Measurements from ENCODE around the gene CEP131.
A peak's percentile ranks its signal among the peaks of the same experiment; 100 is the strongest.
"Not testable (repeated sequence)": the region's sequence is repeated elsewhere in the genome, so short reads cannot be mapped to it uniquely, and the experiment has no call there.

CEP131 gene

GRCh38 chr17:81238490-81238814 is 15.7 kb upstream of the CEP131 start:
- no peak for DNase-seq

- no peak for DNase-seq
Observed at GRCh38 chr17:81237591-81238489, 15.1 kb upstream of the CEP131 start.

GRCh38 chr17:81236784-81237183 is 14.0 kb upstream of the CEP131 start:
- DNase-seq = no peak

GRCh38 chr17:81235822-81236740 is 13.3 kb upstream of the CEP131 start:
- no peak for DNase-seq

- DNase-seq = peak; percentile 77
Observed at GRCh38 chr17:81234940-81235821, 12.4 kb upstream of the CEP131 start.

GRCh38 chr17:81234506-81234855 is 11.7 kb upstream of the CEP131 start:
- DNase-seq = no peak

- no peak for DNase-seq
Observed at GRCh38 chr17:81233811-81234505, 11.2 kb upstream of the CEP131 start.

GRCh38 chr17:81233316-81233715 is 10.6 kb upstream of the CEP131 start:
- DNase-seq = no peak

GRCh38 chr17:81232616-81233241 is 10.0 kb upstream of the CEP131 start:
- no peak for DNase-seq

- no peak for DNase-seq
Observed at GRCh38 chr17:81231766-81232581, 9.2 kb upstream of the CEP131 start.

GRCh38 chr17:81231121-81231645 is 8.4 kb upstream of the CEP131 start:
- no peak for DNase-seq

GRCh38 chr17:81230043-81230820 is 7.5 kb upstream of the CEP131 start:
- no peak for DNase-seq

- DNase-seq = no peak
Observed at GRCh38 chr17:81229666-81229920, 6.8 kb upstream of the CEP131 start.

GRCh38 chr17:81228834-81229665 is 6.3 kb upstream of the CEP131 start:
- no peak for DNase-seq

GRCh38 chr17:81228420-81228819 is 5.7 kb upstream of the CEP131 start:
- no peak for DNase-seq

GRCh38 chr17:81227630-81228029 is 4.9 kb upstream of the CEP131 start:
- DNase-seq = not testable (repeated sequence)

- DNase-seq = no peak
Observed at GRCh38 chr17:81223762-81224130, 981 bp upstream of the CEP131 start.

- no peak for DNase-seq
Observed at GRCh38 chr17:81222620-81222905, 202 bp downstream of the CEP131 start.

GRCh38 chr17:81221842-81222619 is 734 bp downstream of the CEP131 start:
- DNase-seq = no peak

Measured in NCI-H226 (cell line).